ENCODE results near the gene FN1. TPM values are rescaled to one million over a fixed set of nuclear protein-coding genes. Genes with fewer than 3 reads are reported as not detected.

FN1 gene
- total RNA-seq, 2 donors from 2014 or later = 0.16 to 0.62 TPM

DNA sequence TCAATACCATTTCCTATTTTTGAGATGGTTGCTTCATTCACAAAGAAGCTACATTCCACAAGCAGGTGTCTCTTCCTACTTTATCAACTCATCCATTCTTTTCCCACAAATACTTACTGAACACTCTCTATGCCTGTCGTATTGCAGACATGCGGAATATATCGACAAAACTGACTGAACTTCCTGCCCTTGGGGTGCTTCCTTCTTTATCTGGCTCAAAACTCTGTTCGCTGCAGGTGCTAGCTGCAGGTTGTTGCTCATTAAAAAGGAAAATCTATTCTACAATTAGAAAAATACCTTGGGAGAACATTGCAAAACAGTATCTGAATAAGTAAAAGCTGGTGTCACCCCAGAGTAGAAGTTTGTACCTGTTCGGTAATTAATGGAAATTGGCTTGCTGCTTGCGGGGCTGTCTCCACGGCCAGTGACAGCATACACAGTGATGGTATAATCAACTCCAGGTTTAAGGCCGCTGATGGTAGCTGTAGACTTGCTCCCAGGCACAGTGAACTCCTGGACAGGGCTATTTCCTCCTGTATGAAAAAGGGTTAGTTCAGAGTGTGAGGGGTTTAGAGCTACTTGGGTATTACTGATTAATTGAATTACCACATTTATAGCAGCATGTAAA lies 52.1 kb downstream of the FN1 start:
- H3K27ac Mint-ChIP-seq = no peak overlapping the region
- H3K36me3 Mint-ChIP-seq = no peaks in the 10 kb centered on the region
- DNase-seq (ENCODE audit: low spot score in 2 of 2) (no peak), ATAC-seq (no peak)
- H3K9me3 Mint-ChIP-seq = no peaks in the 10 kb centered on the region

DNA sequence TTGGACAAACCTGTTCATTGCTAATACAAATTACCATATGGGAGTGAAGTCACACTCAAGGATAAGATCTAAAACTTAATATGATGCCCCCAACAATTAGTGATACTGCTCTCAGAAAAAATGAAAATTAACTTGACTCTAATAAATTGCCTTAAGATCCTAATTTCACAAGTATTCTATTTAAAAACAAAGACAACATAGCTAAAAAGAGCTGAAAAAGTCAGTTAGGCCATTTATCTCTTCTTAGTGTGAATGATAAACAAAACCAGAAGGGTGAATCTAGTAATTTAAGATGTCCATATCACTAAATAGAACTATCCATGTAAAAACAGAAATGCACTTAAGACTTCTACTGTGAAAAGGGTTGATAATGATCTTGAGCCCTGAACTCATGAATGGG lies 53.4 kb downstream of the FN1 start:
- no peak for ATAC-seq
- Mint-ChIP-seq H3K27ac (no peak overlapping the region), H3K9me3 (no peaks in the 10 kb centered on the region), H3K36me3 (no peaks in the 10 kb centered on the region)
- DNase-seq (ENCODE audit: low spot score in 2 of 2) = no peak

DNA sequence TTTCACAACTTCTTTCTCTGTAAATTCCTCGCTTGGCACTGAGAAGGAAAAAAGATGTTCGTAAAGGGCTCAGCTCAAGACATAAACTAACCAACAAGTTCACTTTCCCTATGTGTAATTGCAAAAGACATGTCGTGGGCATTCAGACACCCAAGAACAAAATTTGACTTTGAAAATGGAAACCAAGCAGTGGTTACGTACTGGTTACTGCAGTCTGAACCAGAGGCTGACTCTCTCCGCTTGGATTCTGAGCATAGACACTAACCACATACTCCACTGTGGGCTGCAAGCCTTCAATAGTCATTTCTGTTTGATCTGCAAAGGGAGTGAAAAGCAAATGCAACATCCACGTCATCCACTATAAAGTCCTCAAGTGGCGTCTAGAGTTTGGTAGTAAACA lies 53.9 kb downstream of the FN1 start:
- ATAC-seq (no peak), DNase-seq (ENCODE audit: low spot score in 2 of 2) (no peak)
- no peaks in the 10 kb centered on the region for H3K9me3 Mint-ChIP-seq
- no peaks in the 10 kb centered on the region for H3K36me3 Mint-ChIP-seq
- H3K27ac Mint-ChIP-seq = no peak overlapping the region

DNA sequence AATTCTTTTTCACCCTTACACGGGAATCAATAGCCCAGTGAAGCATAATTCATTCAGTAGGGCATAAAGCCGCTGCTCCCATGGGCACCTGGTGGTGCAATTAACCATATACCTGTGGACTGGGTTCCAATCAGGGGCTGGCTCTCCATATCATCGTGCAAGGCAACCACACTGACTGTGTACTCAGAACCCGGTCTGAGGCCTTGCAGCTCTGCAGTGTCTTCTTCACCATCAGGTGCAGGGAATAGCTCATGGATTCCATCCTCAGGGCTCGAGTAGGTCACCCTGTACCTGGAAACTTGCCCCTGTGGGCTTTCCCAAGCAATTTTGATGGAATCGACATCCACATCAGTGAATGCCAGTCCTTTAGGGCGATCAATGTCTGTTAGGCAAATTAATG lies 55.2 kb downstream of the FN1 start:
- H3K27ac Mint-ChIP-seq = no peak overlapping the region
- ATAC-seq (no peak), DNase-seq (ENCODE audit: low spot score in 2 of 2) (no peak)
- no peaks in the 10 kb centered on the region for H3K36me3 Mint-ChIP-seq
- H3K9me3 Mint-ChIP-seq = no peaks in the 10 kb centered on the region

DNA sequence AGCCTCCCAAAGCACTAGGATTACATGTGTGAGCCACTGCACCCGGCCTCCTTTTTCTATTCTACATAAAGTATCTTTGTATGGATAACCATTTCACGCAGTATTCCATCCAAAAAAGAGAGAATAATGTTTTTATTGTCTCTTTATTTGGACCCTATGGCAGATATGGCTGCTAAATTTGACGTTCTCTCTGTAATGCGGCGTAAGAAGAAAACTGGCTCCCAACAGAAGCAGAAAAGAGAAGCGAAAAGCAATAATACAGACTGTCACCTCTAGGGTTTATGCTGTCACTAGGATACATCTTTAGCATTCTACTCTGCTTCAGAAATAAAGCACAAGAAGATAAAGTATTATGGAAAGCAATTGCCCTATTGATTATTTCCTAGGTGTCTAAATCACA lies 55.9 kb downstream of the FN1 start:
- Mint-ChIP-seq H3K9me3 (no peaks in the 10 kb centered on the region), H3K27ac (no peak overlapping the region), H3K36me3 (peaks cover 0 to 3% of the 10 kb centered on the region in 2 donors)
- ATAC-seq (no peak), DNase-seq (ENCODE audit: low spot score in 2 of 2) (no peak)

DNA sequence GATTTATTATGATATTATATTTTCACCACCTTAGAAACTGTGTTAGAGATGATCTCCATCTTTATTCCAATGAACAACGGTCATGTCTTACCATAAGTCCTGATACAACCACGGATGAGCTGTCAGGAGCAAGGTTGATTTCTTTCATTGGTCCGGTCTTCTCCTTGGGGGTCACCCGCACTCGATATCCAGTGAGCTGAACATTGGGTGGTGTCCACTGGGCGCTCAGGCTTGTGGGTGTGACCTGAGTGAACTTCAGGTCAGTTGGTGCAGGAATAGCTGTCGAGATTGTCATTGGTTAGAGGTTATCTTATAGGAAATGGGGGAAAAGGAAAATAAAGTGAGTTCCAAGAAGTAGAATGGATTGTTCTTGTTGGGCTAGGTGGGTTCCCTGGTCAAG lies 56.8 kb downstream of the FN1 start:
- H3K9me3 Mint-ChIP-seq = no peaks in the 10 kb centered on the region
- H3K27ac Mint-ChIP-seq = no peak overlapping the region
- peaks cover 8 to 12% of the 10 kb centered on the region in 2 donors for H3K36me3 Mint-ChIP-seq
- ATAC-seq = no peak
- no peak for DNase-seq (ENCODE audit: low spot score in 2 of 2)

DNA sequence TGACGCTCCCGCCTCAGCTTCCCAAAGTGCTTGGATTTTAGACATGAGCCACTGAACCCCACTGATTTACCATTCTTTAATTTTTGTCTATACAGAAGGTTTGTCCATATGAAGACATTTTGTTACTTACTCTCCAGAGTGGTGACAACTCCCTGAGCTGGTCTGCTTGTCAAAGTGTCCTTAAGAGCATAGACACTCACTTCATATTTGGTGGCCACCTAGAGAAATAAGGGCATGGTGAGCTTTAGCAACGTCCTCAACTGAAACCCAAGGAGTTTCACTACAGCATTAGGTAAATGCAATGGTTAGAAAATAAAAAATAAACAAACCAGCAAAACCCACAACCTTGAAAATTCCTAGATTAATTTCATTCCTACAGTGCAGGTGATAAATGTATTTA lies 57.8 kb downstream of the FN1 start:
- peaks cover 11 to 12% of the 10 kb centered on the region in 2 donors for H3K36me3 Mint-ChIP-seq
- H3K9me3 Mint-ChIP-seq = no peaks in the 10 kb centered on the region
- no peak for ATAC-seq
- no peak overlapping the region for H3K27ac Mint-ChIP-seq
- DNase-seq (ENCODE audit: low spot score in 2 of 2) = no peak

DNA sequence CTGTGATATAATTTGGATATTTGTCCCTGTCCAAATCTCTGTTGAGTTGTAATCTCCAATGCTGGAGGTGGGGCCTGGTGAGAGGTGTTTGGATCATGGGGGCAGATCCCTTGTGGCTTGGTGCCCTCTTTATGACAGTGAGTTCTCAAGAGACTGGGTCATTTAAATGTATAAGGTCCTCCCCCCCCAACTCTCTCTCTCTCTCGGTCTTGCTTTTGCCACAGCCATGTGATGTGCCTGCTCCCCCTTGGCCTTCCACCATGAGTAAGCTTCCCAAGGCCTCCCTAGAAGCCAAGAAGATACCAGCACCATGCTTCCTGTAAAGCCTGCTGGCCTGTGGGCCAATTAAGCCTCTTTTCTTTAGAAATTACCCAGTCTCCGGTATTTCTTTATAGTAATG lies 58.6 kb downstream of the FN1 start:
- H3K9me3 Mint-ChIP-seq = no peaks in the 10 kb centered on the region
- DNase-seq (ENCODE audit: low spot score in 2 of 2) (no peak), ATAC-seq (no peak)
- no peak overlapping the region for H3K27ac Mint-ChIP-seq
- H3K36me3 Mint-ChIP-seq = peaks cover 11 to 12% of the 10 kb centered on the region in 2 donors

DNA sequence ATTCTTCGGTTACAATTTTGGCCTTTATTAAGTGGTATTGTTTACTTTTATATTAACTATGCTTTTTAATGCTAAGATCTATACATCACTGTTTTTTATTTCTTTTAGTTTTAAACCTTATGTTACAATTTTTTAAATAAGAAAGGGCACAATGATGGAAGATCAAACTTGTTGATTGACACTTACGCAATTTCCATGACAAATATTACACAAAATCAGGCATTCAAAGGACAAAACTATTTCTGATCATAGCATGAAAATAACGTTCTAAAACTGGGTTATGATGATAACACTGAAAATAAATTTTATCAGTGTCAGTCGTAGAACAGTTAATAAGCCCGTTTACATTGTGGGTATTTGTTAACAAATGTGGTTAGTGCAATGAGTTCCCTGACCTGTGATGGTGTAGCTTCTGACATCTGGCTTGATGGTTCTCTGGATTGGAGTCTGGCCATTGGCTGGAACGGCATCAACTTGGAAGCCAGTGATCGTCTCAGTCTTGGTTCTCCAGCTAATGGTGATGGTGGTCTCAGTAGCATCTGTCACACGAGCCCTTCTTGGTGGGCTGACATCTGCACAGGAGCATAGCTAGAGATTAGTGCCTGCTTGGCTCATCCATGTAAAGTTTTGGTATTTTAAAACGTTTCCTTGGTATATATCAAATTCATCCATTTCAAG lies 59.6 kb downstream of the FN1 start:
- no peaks in the 10 kb centered on the region for H3K9me3 Mint-ChIP-seq
- DNase-seq (ENCODE audit: low spot score in 2 of 2) (no peak), ATAC-seq (no peak)
- peaks cover 11 to 12% of the 10 kb centered on the region in 2 donors for H3K36me3 Mint-ChIP-seq
- H3K27ac Mint-ChIP-seq = no peak overlapping the region

DNA sequence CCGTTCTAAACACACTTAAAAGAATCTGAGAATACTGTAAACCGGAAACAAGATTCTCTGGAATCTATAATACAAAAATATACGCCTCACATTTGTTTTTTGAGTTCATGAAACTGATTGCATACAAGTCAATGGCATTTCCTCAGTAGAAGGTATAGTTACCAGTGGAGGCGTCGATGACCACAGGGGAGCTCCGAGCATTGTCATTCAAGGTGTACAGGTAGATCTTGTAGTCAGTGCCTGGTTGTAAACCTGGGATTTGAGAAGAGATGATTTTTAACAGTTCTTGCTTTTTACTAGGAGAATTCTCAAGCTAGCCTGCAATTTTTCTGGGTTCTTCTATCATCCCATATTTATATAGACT lies 60.4 kb downstream of the FN1 start:
- H3K9me3 Mint-ChIP-seq = no peaks in the 10 kb centered on the region
- no peak for ATAC-seq

DNA sequence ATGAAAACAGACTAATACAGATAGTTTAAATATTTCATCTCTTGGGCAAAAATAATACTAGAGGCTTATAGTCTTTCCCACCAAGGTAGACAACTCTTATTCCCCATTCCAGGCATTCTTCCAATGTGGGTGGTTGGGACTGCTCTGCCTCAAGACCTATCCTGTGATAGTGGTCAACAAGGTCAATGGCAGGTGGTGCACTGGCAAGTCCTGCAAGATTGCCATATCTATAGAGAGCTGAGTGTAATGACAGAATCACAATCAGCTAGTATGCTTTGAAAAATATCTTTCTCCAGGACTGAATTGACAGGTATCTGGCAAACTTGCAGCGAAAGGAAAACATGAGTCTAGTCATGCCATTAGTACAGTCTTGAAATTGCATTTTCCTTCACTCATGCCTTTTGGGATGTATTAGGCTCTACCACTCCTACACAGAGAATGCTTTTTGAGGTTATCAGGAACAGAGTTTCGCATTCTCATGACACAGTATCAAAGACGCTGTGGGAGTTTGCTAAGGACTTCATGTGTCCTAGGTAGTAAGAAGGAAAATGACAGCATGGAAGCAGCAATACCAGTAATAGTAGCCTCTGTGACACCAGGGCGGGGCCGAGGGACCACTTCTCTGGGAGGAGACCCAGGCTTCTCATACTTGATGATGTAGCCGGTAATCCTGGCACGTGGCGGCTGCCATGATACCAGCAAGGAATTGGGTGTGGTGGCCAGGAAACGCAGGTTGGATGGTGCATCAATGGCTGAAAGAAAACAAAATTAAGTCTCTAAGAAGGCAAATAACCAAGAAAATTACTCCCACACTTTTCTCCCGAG lies 61.0 kb downstream of the FN1 start:
- H3K9me3 Mint-ChIP-seq = no peaks in the 10 kb centered on the region
- no peak for ATAC-seq

More for the DNA sequence above, 60.4 kb downstream of the FN1 start:
- Mint-ChIP-seq H3K36me3 (peaks cover 11 to 12% of the 10 kb centered on the region in 2 donors), H3K27ac (no peak overlapping the region)
- no peak for DNase-seq (ENCODE audit: low spot score in 2 of 2)

DNA sequence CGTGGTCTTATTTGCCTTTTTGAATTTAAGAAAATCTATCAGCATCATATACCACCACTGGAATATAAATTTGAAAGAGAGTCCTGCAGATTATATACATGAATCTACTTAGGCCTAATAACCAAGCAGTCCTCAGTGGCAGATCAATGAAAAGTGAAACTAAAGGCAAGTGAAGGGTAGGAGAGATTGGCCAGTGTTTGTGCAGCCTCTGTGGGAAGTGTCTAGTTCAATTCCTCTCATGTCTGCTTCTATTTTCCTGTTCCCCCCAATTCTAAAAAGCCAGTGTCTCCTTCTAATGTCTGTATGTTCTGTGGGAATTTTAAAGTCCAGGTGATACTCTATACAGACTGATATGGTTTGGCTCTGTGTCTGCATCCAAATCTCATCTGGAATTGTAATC lies 61.9 kb downstream of the FN1 start:
- no peaks in the 10 kb centered on the region for H3K9me3 Mint-ChIP-seq
- no peak for DNase-seq (ENCODE audit: low spot score in 2 of 2)
- H3K27ac Mint-ChIP-seq = no peak overlapping the region
- ATAC-seq = no peak
- peaks cover 11 to 12% of the 10 kb centered on the region in 2 donors for H3K36me3 Mint-ChIP-seq

More for the DNA sequence above, 61.0 kb downstream of the FN1 start:
- no peak for DNase-seq (ENCODE audit: low spot score in 2 of 2)
- Mint-ChIP-seq H3K36me3 (peaks cover 11 to 12% of the 10 kb centered on the region in 2 donors), H3K27ac (no peak overlapping the region)

DNA sequence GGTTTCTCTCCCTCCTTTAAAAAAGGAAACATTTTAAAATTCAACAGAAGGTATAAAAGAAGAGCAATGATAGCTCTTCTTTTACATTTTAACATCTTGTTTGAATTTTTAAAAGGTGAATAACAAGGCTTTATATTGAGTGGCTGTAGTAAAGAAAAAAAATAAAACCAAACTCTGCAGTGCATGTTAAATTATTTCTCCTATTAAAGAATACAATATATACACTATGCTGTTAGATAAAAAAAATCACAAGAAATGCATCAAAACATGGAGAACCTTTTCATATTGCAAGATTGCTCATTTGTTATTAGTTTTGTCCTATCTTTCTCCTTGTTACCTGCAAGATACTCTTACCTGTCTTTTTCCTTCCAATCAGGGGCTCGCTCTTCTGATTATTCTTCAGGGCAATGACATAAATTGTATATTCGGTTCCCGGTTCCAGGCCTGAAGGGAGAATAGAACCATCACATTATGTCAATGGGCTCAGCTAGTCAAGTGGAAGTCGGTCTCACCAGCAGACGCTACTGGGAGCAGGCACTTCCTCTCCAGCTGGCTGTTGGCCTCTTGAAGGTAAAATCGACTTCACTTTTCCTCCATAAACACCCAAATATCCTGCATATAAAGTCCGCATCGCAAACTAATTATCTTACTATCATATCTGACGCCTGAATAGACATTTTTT lies 62.8 kb downstream of the FN1 start:
- Mint-ChIP-seq H3K9me3 (no peaks in the 10 kb centered on the region), H3K36me3 (peaks cover 11 to 12% of the 10 kb centered on the region in 2 donors), H3K27ac (no peak overlapping the region)
- no peak for ATAC-seq
- no peak for DNase-seq (ENCODE audit: low spot score in 2 of 2)

DNA sequence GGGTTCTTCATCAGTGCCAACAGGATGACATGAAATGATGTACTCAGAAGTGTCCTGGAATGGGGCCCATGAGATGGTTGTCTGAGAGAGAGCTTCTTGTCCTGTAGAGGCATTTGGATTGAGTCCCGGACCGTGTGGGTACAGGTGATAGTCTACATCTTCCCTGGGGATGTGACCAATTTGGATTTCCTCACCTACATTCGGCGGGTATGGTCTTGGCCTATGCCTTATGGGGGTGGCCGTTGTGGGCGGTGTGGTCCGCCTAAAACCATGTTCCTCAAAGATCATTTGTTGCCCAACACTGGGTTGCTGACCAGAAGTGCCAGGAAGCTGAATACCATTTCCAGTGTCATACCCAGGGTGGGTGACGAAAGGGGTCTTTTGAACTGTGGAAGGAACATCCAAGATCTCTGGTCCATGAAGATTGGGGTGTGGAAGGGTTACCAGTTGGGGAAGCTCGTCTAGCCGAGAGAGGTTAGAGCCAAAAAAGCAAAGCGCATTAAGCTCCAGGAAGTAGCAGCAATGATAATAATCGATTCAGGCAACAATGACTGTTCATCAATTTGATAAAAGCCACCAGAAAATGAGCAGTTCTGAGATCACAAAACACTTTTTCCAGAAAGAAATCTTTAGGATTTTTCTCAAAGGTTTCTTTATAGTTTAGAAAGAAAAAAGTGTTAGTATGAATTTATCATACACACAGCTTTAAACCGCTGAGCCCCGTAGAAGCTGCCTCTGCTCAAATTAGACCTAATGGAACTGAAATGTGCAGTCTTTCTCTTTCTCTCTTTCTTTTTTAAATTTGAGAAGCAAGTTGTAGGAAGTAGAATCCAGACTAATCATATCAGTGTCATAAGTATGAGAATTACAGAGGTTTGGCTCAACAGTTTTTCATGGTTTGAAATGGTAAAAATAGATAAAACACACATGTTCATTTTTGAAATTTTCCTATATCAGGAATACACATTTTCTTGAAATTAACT lies 63.7 kb downstream of the FN1 start:
- Mint-ChIP-seq H3K36me3 (peaks cover 17 to 19% of the 10 kb centered on the region in 2 donors), H3K27ac (no peak overlapping the region), H3K9me3 (no peaks in the 10 kb centered on the region)
- ATAC-seq = no peak
- DNase-seq (ENCODE audit: low spot score in 2 of 2) = no peak

DNA sequence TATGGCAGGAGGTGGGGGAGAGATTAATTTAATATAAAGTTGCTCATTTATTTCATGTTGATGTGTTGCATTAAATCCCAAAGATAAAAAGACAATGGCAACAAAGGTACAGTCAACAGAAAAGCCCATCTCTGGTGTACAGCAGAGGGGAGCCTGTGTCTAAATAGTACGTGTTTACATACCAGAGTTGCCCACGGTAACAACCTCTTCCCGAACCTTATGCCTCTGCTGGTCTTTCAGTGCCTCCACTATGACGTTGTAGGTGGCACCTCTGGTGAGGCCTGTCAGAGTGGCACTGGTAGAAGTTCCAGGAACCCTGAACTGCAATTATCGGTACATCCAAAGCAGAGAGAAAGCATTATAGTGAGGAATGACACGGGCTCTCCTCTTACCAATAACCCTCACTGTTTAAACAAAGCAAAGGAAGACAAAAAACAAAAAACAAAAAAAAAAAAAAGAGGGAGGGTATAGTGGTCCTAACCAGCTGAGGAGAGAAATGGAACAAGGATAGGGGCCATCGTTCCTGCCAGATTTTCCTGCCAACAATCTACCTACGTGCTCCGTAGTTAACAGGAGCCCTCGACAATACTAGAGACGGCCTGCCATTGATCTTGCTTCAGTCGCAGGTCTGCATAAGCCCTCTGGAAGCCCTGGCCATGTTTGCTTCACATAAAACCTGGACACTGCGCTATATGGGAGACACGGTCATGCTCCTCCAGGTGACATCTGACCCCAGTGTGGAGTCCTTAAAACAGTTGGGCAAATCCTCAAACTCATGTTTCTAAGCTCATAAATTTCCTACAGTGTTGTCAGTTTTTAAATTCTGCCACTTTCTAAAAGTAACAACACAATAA lies 65.5 kb downstream of the FN1 start:
- ATAC-seq (no peak), DNase-seq (ENCODE audit: low spot score in 2 of 2) (no peak)
- H3K36me3 Mint-ChIP-seq = peaks cover 19 to 23% of the 10 kb centered on the region in 2 donors
- H3K27ac Mint-ChIP-seq = no peak overlapping the region
- H3K9me3 Mint-ChIP-seq = no peaks in the 10 kb centered on the region

Measured in activated naive CD4-positive, alpha-beta T cell treated with anti-CD3 and anti-CD28 coated beads, Interleukin-2, amount 50 U/mL, for 72 hours (primary cell).